Gastrocnemius medialis (tissue), 4 donors: ENCODE results near the gene ZNF277.

Experiments used
- POLR2A ChIP-seq, 2 donors: fragments of 450-650 bp; IDR thresholded peaks; one replicate each; pipeline ENCODE4 v1.6.1; 2017; ENCODE audit warnings: antibody characterized with exemption in 2 of 2, mild to moderate bottlenecking in 2 of 2, moderate library complexity in 2 of 2
- TF ChIP-seq, protein P1 (sequence below), 5 experiments: fragments of 450-650 bp in 3 of 5; fragments of 200-600 bp in 2 of 5; sonication (generic) in 2 of 5; IDR thresholded peaks in 4 of 5; conservative IDR thresholded peaks in 1 of 5; 1 replicate in 4 of 5; 2 replicates in 1 of 5; pipeline ENCODE4 v1.5.1; 2016 to 2019; ENCODE audit warnings: antibody characterized with exemption in 5 of 5, mild to moderate bottlenecking in 3 of 5, moderate library complexity in 3 of 5

DNA sequence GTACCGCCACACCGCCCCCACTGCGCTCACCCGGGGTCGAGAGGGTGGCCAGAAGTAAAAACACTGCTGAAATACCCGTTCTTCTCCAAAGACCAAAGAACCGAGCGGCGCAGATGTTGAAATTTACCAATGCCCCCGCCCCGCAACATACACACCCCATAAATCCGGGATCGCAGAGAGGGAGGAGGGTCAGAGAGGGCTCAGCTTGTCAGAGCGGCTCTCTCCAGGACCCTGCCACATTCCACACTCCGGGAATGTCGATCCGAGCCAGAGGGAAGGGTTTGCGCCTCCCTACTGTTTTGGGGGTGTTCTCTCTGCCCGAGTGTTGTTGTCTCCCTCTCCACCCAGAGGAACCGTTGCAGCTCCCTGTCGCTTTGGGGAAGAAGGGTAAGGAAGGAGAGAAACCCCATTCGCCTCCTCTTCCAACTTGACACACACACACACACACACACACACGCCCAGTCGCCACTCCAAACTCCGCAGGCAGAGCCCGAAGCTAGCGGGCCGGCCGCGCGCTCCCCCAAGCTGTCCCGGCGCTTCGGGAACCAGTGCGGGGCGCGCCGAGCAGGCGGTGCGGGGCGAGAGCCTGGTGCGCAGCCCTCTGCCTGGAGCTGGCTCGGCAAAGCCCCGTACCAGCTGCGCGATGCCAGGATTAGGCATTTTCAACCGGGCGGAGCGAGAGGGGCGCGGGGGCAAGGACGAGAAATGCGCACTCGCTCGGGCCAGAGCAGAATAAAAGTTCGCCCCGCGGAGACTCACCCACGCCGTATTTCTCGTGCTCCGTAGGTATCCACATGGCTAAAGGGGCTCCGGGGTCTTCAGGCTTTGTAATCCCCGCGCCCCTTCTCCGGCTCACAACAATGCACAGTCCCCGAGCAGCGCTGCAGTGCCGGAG lies 905 bp upstream of the ZNF277 start:
- TF ChIP-seq POLR2A (IDR thresholded peaks at IDR 0.05): no peak
- TF ChIP-seq, protein P1, sequence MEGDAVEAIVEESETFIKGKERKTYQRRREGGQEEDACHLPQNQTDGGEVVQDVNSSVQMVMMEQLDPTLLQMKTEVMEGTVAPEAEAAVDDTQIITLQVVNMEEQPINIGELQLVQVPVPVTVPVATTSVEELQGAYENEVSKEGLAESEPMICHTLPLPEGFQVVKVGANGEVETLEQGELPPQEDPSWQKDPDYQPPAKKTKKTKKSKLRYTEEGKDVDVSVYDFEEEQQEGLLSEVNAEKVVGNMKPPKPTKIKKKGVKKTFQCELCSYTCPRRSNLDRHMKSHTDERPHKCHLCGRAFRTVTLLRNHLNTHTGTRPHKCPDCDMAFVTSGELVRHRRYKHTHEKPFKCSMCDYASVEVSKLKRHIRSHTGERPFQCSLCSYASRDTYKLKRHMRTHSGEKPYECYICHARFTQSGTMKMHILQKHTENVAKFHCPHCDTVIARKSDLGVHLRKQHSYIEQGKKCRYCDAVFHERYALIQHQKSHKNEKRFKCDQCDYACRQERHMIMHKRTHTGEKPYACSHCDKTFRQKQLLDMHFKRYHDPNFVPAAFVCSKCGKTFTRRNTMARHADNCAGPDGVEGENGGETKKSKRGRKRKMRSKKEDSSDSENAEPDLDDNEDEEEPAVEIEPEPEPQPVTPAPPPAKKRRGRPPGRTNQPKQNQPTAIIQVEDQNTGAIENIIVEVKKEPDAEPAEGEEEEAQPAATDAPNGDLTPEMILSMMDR (IDR thresholded peaks at IDR 0.05 in 4 of 5, conservative IDR thresholded peaks at IDR 0.05 in 1 of 5): no peak
